ENCODE measurements around the gene POLR2I. TPM values are rescaled to one million over a fixed set of nuclear protein-coding genes. Genes with fewer than 3 reads are reported as not detected.

The POLR2I gene
- total RNA-seq, 1 donor from 2014 or later = 44.0 TPM

GRCh38 chr19:36151144-36152018, 36.7 kb upstream of the POLR2I start:
- Mint-ChIP-seq H3K27me3 (ENCODE audit: insufficient read depth, low read depth) (peaks cover 4% of the 10 kb centered on the region), H3K4me1 (peaks cover 10% of the 10 kb centered on the region), H3K27ac (no peak overlapping the region), H3K36me3 (peaks cover 17% of the 10 kb centered on the region), H3K9me3 (no peaks in the 10 kb centered on the region), H3K4me3 (no peak overlapping the region)
- H3K4me3 ChIP-seq = no peak overlapping the region
- no peaks in the 10 kb centered on the region for H3K79me2 ChIP-seq (ENCODE audit: low read depth)
- H3K9ac ChIP-seq = no peak overlapping the region
- DNase-seq (ENCODE audit: low spot score) = no peak
- H3K4me2 ChIP-seq = no peak overlapping the region
- H3K4me1 ChIP-seq = peaks cover 4% of the 10 kb centered on the region
- H2AFZ ChIP-seq (replicated peaks) = no peak overlapping the region
- no peaks in the 10 kb centered on the region for H3K36me3 ChIP-seq
- no peak for TF ChIP-seq EZH2phosphoT487 (IDR thresholded peaks at IDR 0.05)
- no peak for TF ChIP-seq CTCF (IDR thresholded peaks at IDR 0.05)
- TF ChIP-seq EZH2 (IDR thresholded peaks at IDR 0.05) = no peak
- H3F3A ChIP-seq (ENCODE audit: low read depth) = no peaks in the 10 kb centered on the region
- H3K27ac ChIP-seq = no peak overlapping the region
- no peaks in the 10 kb centered on the region for H3K27me3 ChIP-seq
- no peaks in the 10 kb centered on the region for H3K9me3 ChIP-seq (ENCODE audit: low read depth)
- H4K20me1 ChIP-seq (ENCODE audit: low read depth) = no peaks in the 10 kb centered on the region

- H3K4me2 ChIP-seq = no peak overlapping the region
- Mint-ChIP-seq H3K36me3 (peaks cover 25% of the 10 kb centered on the region), H3K9me3 (no peaks in the 10 kb centered on the region), H3K27ac (no peak overlapping the region), H3K4me3 (no peak overlapping the region), H3K27me3 (ENCODE audit: insufficient read depth, low read depth) (peaks cover 4% of the 10 kb centered on the region), H3K4me1 (peaks cover 5% of the 10 kb centered on the region)
- no peak overlapping the region for H3K27ac ChIP-seq
- no peak for TF ChIP-seq EZH2 (IDR thresholded peaks at IDR 0.05)
- no peak for TF ChIP-seq CTCF (IDR thresholded peaks at IDR 0.05)
- TF ChIP-seq EZH2phosphoT487 (IDR thresholded peaks at IDR 0.05) = no peak
- no peaks in the 10 kb centered on the region for H3K36me3 ChIP-seq
- H3K79me2 ChIP-seq (ENCODE audit: low read depth) = no peaks in the 10 kb centered on the region
- H3F3A ChIP-seq (ENCODE audit: low read depth) = no peaks in the 10 kb centered on the region
- H3K4me1 ChIP-seq = no peaks in the 10 kb centered on the region
- no peak overlapping the region for H2AFZ ChIP-seq (replicated peaks)
- H3K9me3 ChIP-seq (ENCODE audit: low read depth) = no peaks in the 10 kb centered on the region
- no peaks in the 10 kb centered on the region for H3K27me3 ChIP-seq
- H3K9ac ChIP-seq = no peak overlapping the region
- H3K4me3 ChIP-seq = no peak overlapping the region
- H4K20me1 ChIP-seq (ENCODE audit: low read depth) = no peaks in the 10 kb centered on the region
- DNase-seq (ENCODE audit: low spot score) = no peak
Measured at GRCh38 chr19:36150586-36150985, 35.9 kb upstream of the POLR2I start.

- TF ChIP-seq CTCF (IDR thresholded peaks at IDR 0.05) (no peak), EZH2 (IDR thresholded peaks at IDR 0.05) (no peak), EZH2phosphoT487 (IDR thresholded peaks at IDR 0.05) (no peak)
Measured at GRCh38 chr19:36149673-36150406, 35.2 kb upstream of the POLR2I start.

More at GRCh38 chr19:36149673-36150406, 35.2 kb upstream of the POLR2I start:
- no peak overlapping the region for H2AFZ ChIP-seq (replicated peaks)
- Mint-ChIP-seq H3K4me1 (no peaks in the 10 kb centered on the region), H3K27ac (no peak overlapping the region), H3K27me3 (ENCODE audit: insufficient read depth, low read depth) (peaks cover 6% of the 10 kb centered on the region), H3K4me3 (no peak overlapping the region), H3K9me3 (no peaks in the 10 kb centered on the region), H3K36me3 (peaks cover 28% of the 10 kb centered on the region)
- H3K27ac ChIP-seq = no peak overlapping the region
- H3K27me3 ChIP-seq = no peaks in the 10 kb centered on the region
- no peaks in the 10 kb centered on the region for H3F3A ChIP-seq (ENCODE audit: low read depth)
- H4K20me1 ChIP-seq (ENCODE audit: low read depth) = no peaks in the 10 kb centered on the region
- H3K4me2 ChIP-seq = no peak overlapping the region
- H3K4me3 ChIP-seq = no peak overlapping the region
- no peak overlapping the region for H3K9ac ChIP-seq
- no peaks in the 10 kb centered on the region for H3K36me3 ChIP-seq
- H3K79me2 ChIP-seq (ENCODE audit: low read depth) = no peaks in the 10 kb centered on the region
- H3K9me3 ChIP-seq (ENCODE audit: low read depth) = no peaks in the 10 kb centered on the region
- no peaks in the 10 kb centered on the region for H3K4me1 ChIP-seq
- DNase-seq (ENCODE audit: low spot score) = no peak
